Measurements from ENCODE around the gene ZBTB37. TPM values are rescaled to one million over a fixed set of nuclear protein-coding genes. Genes with fewer than 3 reads are reported as not detected.

Gene ZBTB37
- total and polyA plus RNA-seq, 2 experiments from 2014 or later, result 1.8 to 16.2 TPM

- H3K4me1 ChIP-seq (ENCODE audit: low read depth), result no peaks in the 10 kb centered on the region
- TF ChIP-seq CTCF (IDR thresholded peaks at IDR 0.05; ENCODE audit: low read depth, low read length), result no peak
- H3K27ac ChIP-seq, result no peak overlapping the region
- no peak for DNase-seq (ENCODE audit: low read depth in 1 of 2, low spot score in 1 of 2)
- H3K9me3 ChIP-seq (ENCODE audit: low read depth), result no peaks in the 10 kb centered on the region
- H3K4me3 ChIP-seq, result no peak overlapping the region
- peaks cover 5% of the 10 kb centered on the region for H3K36me3 ChIP-seq
- no peaks in the 10 kb centered on the region for H3K27me3 ChIP-seq
Observed at GRCh38 chr1:173887627-173888026, 19.4 kb downstream of the ZBTB37 start.

DNA sequence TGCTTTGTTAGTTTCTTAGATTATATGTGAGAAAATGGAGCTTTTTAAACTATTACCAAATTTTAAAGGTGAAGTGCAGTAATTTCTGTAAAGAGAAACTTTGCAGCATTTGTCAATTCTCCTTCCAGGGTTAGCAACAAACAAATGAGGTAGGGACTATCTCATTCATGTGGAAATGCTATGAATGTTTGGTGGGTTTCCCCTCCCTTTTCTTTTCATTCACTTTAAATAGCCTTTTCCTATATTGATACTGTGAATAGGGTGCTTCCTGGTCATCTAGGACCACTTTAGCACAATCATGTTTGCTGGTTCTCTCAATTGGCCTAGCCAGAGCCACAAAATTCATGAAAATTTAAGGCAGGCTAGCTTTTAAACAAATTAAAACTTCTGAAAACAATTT lies 20.6 kb downstream of the ZBTB37 start:
- no peaks in the 10 kb centered on the region for H3K9me3 ChIP-seq (ENCODE audit: low read depth)
- H3K4me3 ChIP-seq, result no peak overlapping the region
- no peak overlapping the region for H3K27ac ChIP-seq
- H3K27me3 ChIP-seq, result no peaks in the 10 kb centered on the region
- TF ChIP-seq CTCF (IDR thresholded peaks at IDR 0.05; ENCODE audit: low read depth, low read length), result no peak
- no peak for DNase-seq (ENCODE audit: low read depth in 1 of 2, low spot score in 1 of 2)
- H3K36me3 ChIP-seq, result peaks cover 5% of the 10 kb centered on the region
- no peaks in the 10 kb centered on the region for H3K4me1 ChIP-seq (ENCODE audit: low read depth)

DNA sequence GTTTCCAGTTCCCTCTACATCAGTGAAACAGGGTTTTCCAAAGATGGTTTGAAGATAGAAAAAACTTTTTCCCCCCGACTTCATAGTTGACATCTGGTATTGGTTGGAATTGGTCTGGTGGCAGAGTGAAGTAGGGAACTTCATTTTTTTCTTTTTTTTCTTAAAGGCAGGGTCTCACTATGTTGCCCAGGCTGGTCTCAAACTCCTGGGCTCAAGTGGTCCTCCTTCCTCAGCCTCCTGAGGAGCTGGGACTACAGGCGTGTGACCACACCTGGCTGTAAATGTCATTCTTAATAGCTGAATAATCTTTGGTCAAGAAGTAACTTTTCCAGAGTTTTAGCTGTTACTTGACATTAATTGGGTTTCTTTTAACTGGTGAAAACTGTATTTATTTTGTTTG lies 21.7 kb downstream of the ZBTB37 start:
- no peaks in the 10 kb centered on the region for H3K9me3 ChIP-seq (ENCODE audit: low read depth)
- H3K27ac ChIP-seq, result no peak overlapping the region
- no peaks in the 10 kb centered on the region for H3K27me3 ChIP-seq
- H3K4me3 ChIP-seq, result no peak overlapping the region
- peaks cover 5% of the 10 kb centered on the region for H3K36me3 ChIP-seq
- no peaks in the 10 kb centered on the region for H3K4me1 ChIP-seq (ENCODE audit: low read depth)
- TF ChIP-seq CTCF (IDR thresholded peaks at IDR 0.05; ENCODE audit: low read depth, low read length), result no peak
- no peak for DNase-seq (ENCODE audit: low read depth in 1 of 2, low spot score in 1 of 2)

- TF ChIP-seq CTCF (IDR thresholded peaks at IDR 0.05; ENCODE audit: low read depth, low read length), result no peak
- H3K9me3 ChIP-seq (ENCODE audit: low read depth), result no peaks in the 10 kb centered on the region
- H3K4me3 ChIP-seq, result no peak overlapping the region
- H3K27me3 ChIP-seq, result no peaks in the 10 kb centered on the region
- no peaks in the 10 kb centered on the region for H3K4me1 ChIP-seq (ENCODE audit: low read depth)
- H3K36me3 ChIP-seq, result no peaks in the 10 kb centered on the region
- H3K27ac ChIP-seq, result no peak overlapping the region
- no peak for DNase-seq (ENCODE audit: low read depth in 1 of 2, low spot score in 1 of 2)
Observed at GRCh38 chr1:173893611-173894010, 25.4 kb downstream of the ZBTB37 start.

GRCh38 chr1:173894189-173894588 lies 26.0 kb downstream of the ZBTB37 start:
- Histone ChIP-seq H3K9me3 (ENCODE audit: low read depth) (no peaks in the 10 kb centered on the region), H3K27me3 (no peaks in the 10 kb centered on the region), H3K4me3 (no peak overlapping the region), H3K4me1 (ENCODE audit: low read depth) (no peaks in the 10 kb centered on the region), H3K36me3 (no peaks in the 10 kb centered on the region), H3K27ac (no peak overlapping the region)
- no peak for DNase-seq (ENCODE audit: low read depth in 1 of 2, low spot score in 1 of 2)
- TF ChIP-seq CTCF (IDR thresholded peaks at IDR 0.05; ENCODE audit: low read depth, low read length), result no peak

DNA sequence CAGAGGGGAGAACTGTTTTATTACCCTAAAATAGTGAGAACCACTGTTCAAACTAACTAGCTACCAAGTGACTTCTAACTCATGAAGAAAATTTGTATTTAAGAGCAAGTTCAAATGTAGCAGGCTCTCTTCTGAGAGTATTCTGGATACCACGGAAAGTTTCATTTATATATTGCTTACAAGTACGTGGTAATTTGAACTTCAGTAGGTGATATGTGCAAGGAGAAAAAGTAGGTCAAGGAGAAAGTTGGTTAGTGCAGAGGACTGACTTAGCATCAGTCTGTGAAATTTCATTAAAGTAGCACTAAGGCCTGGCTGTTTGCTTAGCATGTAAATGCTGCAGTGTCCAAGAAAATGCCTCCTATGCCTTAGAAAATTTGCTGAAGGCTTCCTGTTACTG lies 32.2 kb downstream of the ZBTB37 start:
- Histone ChIP-seq H3K4me1 (ENCODE audit: low read depth) (no peaks in the 10 kb centered on the region), H3K36me3 (no peaks in the 10 kb centered on the region), H3K4me3 (no peak overlapping the region), H3K9me3 (ENCODE audit: low read depth) (no peaks in the 10 kb centered on the region), H3K27ac (no peak overlapping the region), H3K27me3 (no peaks in the 10 kb centered on the region)
- no peak for DNase-seq (ENCODE audit: low read depth in 1 of 2, low spot score in 1 of 2)
- TF ChIP-seq CTCF (IDR thresholded peaks at IDR 0.05; ENCODE audit: low read depth, low read length), result no peak

All from cardiac muscle cell (in vitro differentiated cells and primary cell).